PC-9 (cell line): ENCODE data around the gene PDE7B.

Experiments
- CTCF ChIP-seq: fragments of 200-600 bp; sonication (generic); conservative IDR thresholded peaks from 2 replicates; pipeline ENCODE4 v1.6.1; 2017; ENCODE audit warnings: mixed run types, antibody characterized with exemption, mild to moderate bottlenecking, moderate library complexity
- EZH2 ChIP-seq: fragments of 200-600 bp; sonication (generic); IDR thresholded peaks from 2 replicates; pipeline ENCODE4 v1.8.0; 2017; ENCODE audit warnings: antibody characterized with exemption, low read depth

GRCh38 chr6:135936606-135937005, 85.1 kb downstream of the PDE7B start:
- TF ChIP-seq CTCF (no peak), EZH2 (no peak)
